ENCODE data around the gene ARHGEF28. TPM values are rescaled to one million over a fixed set of nuclear protein-coding genes. Genes with fewer than 3 reads are reported as not detected.
A peak's percentile ranks its signal among the peaks of the same experiment; 100 is the strongest.

ARHGEF28 gene
- total RNA-seq, 6 experiments from 2014 or later: 7.5 to 13.6 (median 8.5) TPM

GRCh38 chr5:73793911-73794310 is 167.9 kb downstream of the ARHGEF28 start:
- Mint-ChIP-seq H3K4me3 (no peak overlapping the region; the same call in 1 of the 2 replicates), H3K36me3 (ENCODE audit: low read depth) (peaks cover 10% of the 10 kb centered on the region), H3K9me3 (no peaks in the 10 kb centered on the region), H3K27ac (peak overlapping the region; percentile 65), H3K27me3 (ENCODE audit: insufficient read depth) (no peaks in the 10 kb centered on the region; the same call in 1 of the 2 replicates), H3K4me1 (ENCODE audit: low read depth) (peaks cover 62% of the 10 kb centered on the region)
- no peak for DNase-seq
- TF ChIP-seq, protein P1, sequence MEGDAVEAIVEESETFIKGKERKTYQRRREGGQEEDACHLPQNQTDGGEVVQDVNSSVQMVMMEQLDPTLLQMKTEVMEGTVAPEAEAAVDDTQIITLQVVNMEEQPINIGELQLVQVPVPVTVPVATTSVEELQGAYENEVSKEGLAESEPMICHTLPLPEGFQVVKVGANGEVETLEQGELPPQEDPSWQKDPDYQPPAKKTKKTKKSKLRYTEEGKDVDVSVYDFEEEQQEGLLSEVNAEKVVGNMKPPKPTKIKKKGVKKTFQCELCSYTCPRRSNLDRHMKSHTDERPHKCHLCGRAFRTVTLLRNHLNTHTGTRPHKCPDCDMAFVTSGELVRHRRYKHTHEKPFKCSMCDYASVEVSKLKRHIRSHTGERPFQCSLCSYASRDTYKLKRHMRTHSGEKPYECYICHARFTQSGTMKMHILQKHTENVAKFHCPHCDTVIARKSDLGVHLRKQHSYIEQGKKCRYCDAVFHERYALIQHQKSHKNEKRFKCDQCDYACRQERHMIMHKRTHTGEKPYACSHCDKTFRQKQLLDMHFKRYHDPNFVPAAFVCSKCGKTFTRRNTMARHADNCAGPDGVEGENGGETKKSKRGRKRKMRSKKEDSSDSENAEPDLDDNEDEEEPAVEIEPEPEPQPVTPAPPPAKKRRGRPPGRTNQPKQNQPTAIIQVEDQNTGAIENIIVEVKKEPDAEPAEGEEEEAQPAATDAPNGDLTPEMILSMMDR (IDR thresholded peaks at IDR 0.05): no peak

DNA sequence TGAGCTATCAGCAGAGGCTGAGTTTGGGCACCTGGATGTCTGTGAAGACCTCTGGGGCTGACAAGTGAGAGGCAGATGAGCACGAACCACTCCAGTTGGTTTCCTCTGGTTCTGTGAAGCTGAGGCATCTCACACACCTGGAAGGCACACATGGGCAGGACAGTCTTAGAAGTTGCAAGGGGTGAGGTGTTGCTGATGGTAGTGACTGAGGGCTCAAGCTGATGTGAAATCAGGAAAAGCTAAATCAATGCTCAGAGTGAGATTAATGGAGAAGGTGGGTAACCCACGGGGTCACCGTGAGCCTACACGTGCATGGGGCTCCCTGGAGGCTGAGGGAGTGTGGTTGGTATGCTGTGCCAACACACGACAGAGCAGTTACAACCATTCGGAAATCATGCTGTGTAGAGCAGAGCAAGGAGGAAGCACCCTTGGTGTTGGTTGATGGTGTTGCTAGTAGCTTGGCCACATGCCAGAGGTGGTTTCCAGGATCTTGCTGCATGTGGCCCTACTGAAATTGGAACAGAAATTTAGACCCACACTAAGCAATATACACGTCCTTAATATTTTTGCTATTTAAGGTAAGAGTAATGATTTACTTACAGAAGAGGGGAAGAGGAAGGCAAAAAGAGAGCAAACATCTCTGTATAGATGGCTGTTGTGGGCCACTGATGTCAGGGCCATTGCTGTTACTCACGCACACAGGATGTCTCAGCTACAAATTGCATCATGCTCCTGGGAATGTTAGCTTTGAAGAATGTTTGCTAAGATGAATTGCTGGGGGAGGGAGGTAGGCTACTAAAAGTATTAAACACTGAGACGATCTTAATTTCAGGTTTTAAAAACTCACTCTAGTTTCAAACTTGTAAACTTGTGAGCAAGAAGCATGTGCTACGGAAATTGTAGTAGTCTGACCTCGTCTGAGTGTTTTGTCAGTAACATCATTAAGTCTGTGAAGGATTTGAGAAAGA is 170.5 kb downstream of the ARHGEF28 start:
- Mint-ChIP-seq H3K36me3 (ENCODE audit: low read depth) (peaks cover 10% of the 10 kb centered on the region), H3K4me1 (ENCODE audit: low read depth) (peaks cover 57% of the 10 kb centered on the region), H3K27me3 (ENCODE audit: insufficient read depth) (no peaks in the 10 kb centered on the region; the same call in none of the 2 replicates), H3K9me3 (no peaks in the 10 kb centered on the region), H3K4me3 (peak overlapping the region; percentile 58), H3K27ac (peak overlapping the region; percentile 99)
- TF ChIP-seq, protein P1 (IDR thresholded peaks at IDR 0.05): no peak
- DNase-seq: peak; percentile 91

GRCh38 chr5:73797132-73797510 is 171.1 kb downstream of the ARHGEF28 start:
- H3K9me3 Mint-ChIP-seq: no peaks in the 10 kb centered on the region
- H3K27ac Mint-ChIP-seq: peak overlapping the region; percentile 99
- TF ChIP-seq, protein P1 (IDR thresholded peaks at IDR 0.05): no peak
- peak; percentile 12 for DNase-seq
- H3K36me3 Mint-ChIP-seq (ENCODE audit: low read depth): peaks cover 10% of the 10 kb centered on the region
- H3K4me3 Mint-ChIP-seq: peak overlapping the region; percentile 58
- H3K27me3 Mint-ChIP-seq (ENCODE audit: insufficient read depth): no peaks in the 10 kb centered on the region; the same call in none of the 2 replicates
- H3K4me1 Mint-ChIP-seq (ENCODE audit: low read depth): peaks cover 61% of the 10 kb centered on the region

GRCh38 chr5:73799401-73799972 is 173.5 kb downstream of the ARHGEF28 start:
- Mint-ChIP-seq H3K27me3 (ENCODE audit: insufficient read depth) (no peaks in the 10 kb centered on the region; the same call in none of the 2 replicates), H3K27ac (no peak overlapping the region), H3K4me3 (no peak overlapping the region), H3K4me1 (ENCODE audit: low read depth) (peaks cover 41% of the 10 kb centered on the region), H3K36me3 (ENCODE audit: low read depth) (peaks cover 10% of the 10 kb centered on the region), H3K9me3 (no peaks in the 10 kb centered on the region)
- TF ChIP-seq, protein P1 (IDR thresholded peaks at IDR 0.05): no peak
- DNase-seq: no peak

- Mint-ChIP-seq H3K9me3 (no peaks in the 10 kb centered on the region), H3K4me3 (no peak overlapping the region), H3K4me1 (ENCODE audit: low read depth) (peaks cover 20% of the 10 kb centered on the region), H3K27ac (no peak overlapping the region), H3K36me3 (ENCODE audit: low read depth) (peaks cover 10% of the 10 kb centered on the region), H3K27me3 (ENCODE audit: insufficient read depth) (no peaks in the 10 kb centered on the region; the same call in none of the 2 replicates)
- no peak for DNase-seq
- TF ChIP-seq, protein P1 (IDR thresholded peaks at IDR 0.05): no peak
Observed at GRCh38 chr5:73801686-73802085, 175.7 kb downstream of the ARHGEF28 start.
